Hematopoietic multipotent progenitor cell treated with erythropoietin and hydrocortisone succinate and interleukin-3 and kit ligand, for 8 days (in vitro differentiated cells): Measurements from ENCODE around the gene SCAND1.
"Not testable (repeated sequence)": the region's sequence is repeated elsewhere in the genome, so short reads cannot be mapped to it uniquely, and the experiment has no call there.

Experiments used
- DNase-seq: peaks from one replicate; pipeline ENCODE4 v3.0.0-alpha.2; 2015

The SCAND1 gene

GRCh38 chr20:35954200-35954906 is at the start of gene SCAND1:
TSS of gene SCAND1 (minus strand) at chr20:35954502. CDS start at chr20:35954284, 218 bp downstream.
- DNase-seq = peak; percentile 97

GRCh38 chr20:36004045-36004444 is 49.7 kb upstream of the SCAND1 start:
- DNase-seq = no peak

GRCh38 chr20:36002855-36003254 is 48.6 kb upstream of the SCAND1 start:
- DNase-seq = no peak

- DNase-seq = not testable (repeated sequence)
These were observed 47.0 kb upstream of the SCAND1 start for GRCh38 chr20:36001331-36001730.

- not testable (repeated sequence) for DNase-seq
These were observed 42.2 kb upstream of the SCAND1 start for GRCh38 chr20:35996492-35996891.

- peak; percentile 76 for DNase-seq
These were observed 40.7 kb upstream of the SCAND1 start for GRCh38 chr20:35994994-35995453.

- peak; percentile 71 for DNase-seq
These were observed 38.5 kb upstream of the SCAND1 start for GRCh38 chr20:35992713-35993335.

- DNase-seq = peak; percentile 26
These were observed 37.0 kb upstream of the SCAND1 start for GRCh38 chr20:35991142-35991771.

GRCh38 chr20:35988910-35989463 is 34.7 kb upstream of the SCAND1 start:
- peak; percentile 23 for DNase-seq

- DNase-seq = no peak
These were observed 31.5 kb upstream of the SCAND1 start for GRCh38 chr20:35985806-35986205.

GRCh38 chr20:35984382-35984781 is 30.1 kb upstream of the SCAND1 start:
- no peak for DNase-seq

GRCh38 chr20:35981969-35982368 is 27.7 kb upstream of the SCAND1 start:
- no peak for DNase-seq

- DNase-seq = no peak
These were observed 25.2 kb upstream of the SCAND1 start for GRCh38 chr20:35979544-35979943.

- no peak for DNase-seq
These were observed 23.8 kb upstream of the SCAND1 start for GRCh38 chr20:35978041-35978513.

- DNase-seq = no peak
These were observed 21.5 kb upstream of the SCAND1 start for GRCh38 chr20:35975576-35976373.

GRCh38 chr20:35974256-35974655 is 20.0 kb upstream of the SCAND1 start:
- DNase-seq = no peak

- DNase-seq = no peak
These were observed 18.2 kb upstream of the SCAND1 start for GRCh38 chr20:35972462-35972861.

- no peak for DNase-seq
These were observed 17.7 kb upstream of the SCAND1 start for GRCh38 chr20:35971981-35972380.

- no peak for DNase-seq
These were observed 14.6 kb upstream of the SCAND1 start for GRCh38 chr20:35968930-35969329.

- DNase-seq = no peak
These were observed 13.8 kb upstream of the SCAND1 start, which contains the start of gene CNBD2 for GRCh38 chr20:35967979-35968640. TSS of gene CNBD2 (plus strand) at chr20:35968590. CDS start at chr20:35968763, 173 bp downstream.

GRCh38 chr20:35963878-35964277 is 9.6 kb upstream of the SCAND1 start:
- no peak for DNase-seq

- not testable (repeated sequence) for DNase-seq
These were observed 5.0 kb upstream of the SCAND1 start for GRCh38 chr20:35959291-35959690.
